Measurements from ENCODE around the gene EVC.
A peak's percentile ranks its signal among the peaks of the same experiment; 100 is the strongest.
"Not testable (repeated sequence)": the region's sequence is repeated elsewhere in the genome, so short reads cannot be mapped to it uniquely, and the experiment has no call there.

Gene EVC

DNA sequence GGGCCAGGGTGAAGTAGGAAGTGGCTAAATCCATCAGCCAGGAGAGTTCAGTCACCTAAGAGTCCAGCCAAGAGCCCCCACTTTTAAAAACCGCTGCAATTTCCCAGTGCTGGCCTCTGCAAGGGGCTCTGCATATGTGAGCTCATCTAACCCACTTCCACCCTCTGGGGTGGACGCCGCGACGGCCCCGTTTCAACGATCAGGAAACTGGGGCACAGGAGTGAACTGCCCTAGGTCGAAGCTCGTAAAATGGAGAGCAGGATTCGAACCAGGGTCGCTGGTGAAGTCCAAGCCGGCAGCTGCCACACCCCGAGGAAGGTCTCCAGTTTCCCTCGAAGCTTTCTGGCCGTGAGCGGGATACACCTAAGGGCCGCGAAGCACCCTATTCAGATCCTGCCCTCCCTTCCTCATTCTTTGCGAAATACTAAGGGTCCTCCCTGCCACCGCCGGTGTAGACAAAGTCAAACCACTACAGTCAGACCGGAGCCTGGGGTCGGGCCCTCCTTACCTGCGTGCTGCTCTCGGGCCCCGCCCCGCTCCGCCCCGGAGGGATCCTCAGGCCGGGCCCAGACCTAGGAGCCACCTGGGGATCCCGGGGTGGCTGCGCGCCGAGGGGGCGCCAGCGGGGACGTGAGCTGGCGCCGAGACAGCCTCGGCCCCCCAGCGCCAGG, 3.1 kb upstream of the EVC start:
- FAIRE-seq = no peak

DNA sequence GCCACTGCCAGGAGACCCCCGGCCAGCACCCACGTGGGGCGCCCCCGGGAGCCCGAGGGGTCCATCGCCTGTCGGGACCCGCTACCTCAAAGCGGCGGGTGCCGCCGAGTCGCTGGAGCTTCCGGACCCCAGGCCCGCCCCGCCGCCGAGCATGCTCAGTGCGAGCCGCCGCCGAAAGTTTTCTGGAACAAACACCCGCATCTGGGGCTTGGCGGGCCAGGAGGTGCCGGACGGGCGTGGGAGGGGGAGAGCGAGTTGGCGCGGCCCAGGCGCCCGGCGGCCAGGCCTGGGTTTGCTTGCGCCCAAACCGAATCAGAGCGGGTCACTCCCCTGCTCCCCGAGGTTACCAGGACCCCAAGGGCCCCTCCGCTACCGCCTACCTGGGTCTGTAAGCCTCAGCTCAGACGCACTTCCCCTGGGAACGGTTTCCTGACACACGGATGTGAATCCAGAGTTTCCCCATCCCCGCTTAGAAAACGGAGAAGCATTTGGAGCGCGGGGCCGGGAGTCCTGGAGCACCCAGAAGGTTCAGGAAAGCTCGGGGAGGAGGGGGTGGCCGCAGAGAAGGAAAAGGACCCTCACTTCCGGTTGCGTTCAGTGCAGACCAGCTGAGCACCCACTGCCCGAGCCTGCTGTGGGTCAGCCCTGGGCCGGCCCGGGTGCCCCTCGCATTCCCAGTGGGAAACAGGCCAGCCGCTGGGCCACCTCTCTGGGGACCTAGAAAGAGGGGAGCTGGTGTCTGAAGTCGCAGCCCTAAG, 2.4 kb upstream of the EVC start, which contains the start of gene EVC2:
Gene EVC2, minus strand, starts transcription at position 111 of the 758 bp plus-strand sequence. Its CDS starts 46 bp downstream, at position 65.
- FAIRE-seq = no peak
- DNase-seq (ENCODE audit: low spot score) = no peak

More for the DNA sequence above, 3.1 kb upstream of the EVC start:
- no peak for DNase-seq (ENCODE audit: low spot score)

DNA sequence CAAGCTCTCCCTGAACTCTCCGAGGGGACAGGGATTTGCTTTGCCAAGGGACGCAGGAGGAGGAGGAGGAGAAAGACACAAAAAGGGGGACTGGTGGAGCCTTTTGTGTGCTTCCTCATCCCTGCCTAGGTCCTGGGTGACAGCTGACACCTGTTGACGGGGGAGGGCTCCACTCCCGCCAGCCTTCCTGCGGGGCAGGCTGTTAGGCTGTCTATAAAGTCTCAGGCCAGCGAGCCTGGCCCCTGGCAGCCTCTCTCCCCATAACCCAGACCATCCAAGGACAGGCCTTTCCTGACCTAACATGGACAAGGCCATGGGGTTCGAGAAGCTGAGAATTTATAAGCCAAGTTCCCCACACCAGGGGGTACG, 1.8 kb upstream of the EVC start:
- FAIRE-seq (no peak), DNase-seq (ENCODE audit: low spot score) (no peak)

DNA sequence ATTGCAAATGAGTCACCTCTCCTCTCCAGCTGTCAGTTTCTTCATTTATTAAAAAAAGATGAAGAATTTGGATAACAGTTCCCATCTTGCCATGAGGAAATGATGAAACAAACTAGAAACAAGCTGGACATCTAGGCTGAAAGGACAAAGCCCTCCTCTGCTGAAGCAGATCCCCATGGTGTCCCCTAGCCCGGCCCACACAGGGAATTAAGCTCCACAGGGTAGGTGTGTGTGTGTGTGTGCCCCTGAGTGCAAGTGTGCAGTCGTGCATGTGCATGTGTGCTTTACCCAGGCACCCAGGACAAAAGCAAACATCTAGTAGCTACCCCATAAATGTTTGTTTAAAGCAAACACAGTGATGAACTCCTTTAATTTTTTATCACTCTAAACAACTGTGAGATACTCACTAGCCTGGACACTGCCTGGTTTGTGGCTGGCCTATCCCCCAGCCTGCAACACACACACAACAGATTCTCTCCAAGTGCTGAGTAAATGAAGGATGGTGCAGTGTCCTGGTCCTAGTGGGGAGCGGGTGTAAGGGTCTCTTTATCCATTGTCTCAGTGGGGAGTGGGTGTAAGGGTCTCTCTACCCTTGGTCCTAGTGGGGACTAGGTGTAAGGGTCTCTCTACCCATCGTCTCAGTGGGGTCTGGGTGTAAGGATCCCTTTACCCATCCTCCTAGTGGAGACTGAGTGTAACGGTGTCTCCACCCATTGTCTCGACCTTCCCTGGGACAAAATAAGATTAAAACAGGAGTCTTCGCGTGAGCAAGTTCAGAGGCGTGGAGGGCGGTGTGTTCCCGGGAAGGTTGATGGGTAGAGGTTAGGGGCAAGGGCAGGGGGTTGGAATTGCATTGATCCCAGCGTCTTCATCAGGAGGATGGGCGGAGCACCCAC, 688 bp upstream of the EVC start:
- FAIRE-seq (no peak), DNase-seq (ENCODE audit: low spot score) (peak; percentile 18)

DNA sequence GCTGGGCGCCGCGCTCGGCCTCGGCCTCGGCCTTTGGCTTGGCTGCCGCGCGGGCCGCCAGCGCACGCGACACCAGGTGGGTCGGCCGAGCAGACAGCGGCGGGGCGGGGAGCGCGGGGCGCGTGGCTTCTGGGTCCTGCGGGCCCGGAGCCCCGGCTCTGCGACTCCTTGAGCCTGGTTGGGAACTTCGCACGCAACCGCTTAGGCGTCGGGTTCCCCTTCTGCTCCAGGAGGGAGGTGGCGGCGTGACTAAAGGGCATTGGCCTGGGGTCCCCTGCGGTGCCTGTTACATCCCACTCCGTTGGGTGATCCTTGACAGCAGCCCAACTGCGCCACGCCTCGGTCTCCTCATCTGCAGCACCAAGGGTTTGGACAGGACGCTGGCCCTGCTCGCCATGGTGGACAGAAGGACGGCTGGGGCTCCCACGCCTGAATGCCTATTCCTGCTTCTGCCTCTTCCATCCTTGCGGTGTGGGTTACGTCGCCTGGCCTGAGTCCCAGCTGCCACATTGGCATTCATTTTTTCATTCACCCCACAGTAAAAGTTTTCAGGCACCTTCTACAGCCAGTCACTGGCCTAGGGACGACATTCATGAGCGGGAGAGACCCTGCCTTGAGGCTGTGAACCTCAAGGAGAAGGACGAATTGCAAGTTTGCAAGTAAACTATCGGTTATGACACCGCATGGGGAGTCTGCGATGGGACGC, 631 bp downstream of the EVC start:
- DNase-seq (ENCODE audit: low spot score) (peak; percentile 60), FAIRE-seq (no peak)

DNA sequence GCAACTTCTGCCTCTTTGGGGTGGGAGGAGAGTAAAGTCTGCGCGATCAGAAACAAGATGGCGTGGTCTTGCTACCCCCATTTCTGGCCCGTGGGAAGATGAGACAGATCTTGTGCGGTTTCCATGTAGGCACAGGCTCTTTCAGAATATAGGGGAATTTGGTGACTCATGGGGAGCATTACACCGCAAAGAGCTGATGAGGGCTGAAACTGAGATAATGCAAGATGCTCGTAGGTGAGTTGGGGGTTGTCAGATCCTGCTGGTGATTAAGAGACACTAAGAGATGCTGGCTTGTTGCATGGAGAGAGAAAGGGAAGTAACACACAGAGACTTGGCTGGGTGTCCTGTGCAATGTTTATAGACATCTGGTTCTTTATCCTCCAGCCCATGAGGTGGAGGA, 1.5 kb downstream of the EVC start:
- FAIRE-seq (peak; percentile 96), DNase-seq (ENCODE audit: low spot score) (peak; percentile 96)

DNA sequence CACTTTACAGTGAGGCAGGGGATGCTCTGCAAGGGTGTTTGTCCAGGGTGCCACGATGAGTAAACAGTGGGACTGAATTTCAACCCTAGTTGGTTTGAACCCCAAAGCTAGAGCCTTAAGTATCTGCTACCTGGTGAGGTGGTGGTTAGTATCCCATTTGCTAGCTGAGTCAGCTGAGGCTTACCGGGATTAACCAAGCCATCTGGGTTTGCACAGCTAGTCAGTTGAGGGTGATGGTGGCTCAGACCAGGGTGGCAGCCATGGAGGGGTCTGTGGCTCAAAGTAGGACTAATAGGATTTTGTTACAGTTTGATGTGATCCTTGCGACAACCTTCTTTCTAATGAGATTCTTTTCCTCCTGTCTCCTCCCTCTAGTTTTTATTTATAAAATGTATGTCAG, 1.9 kb downstream of the EVC start:
- peak; percentile 21 for DNase-seq (ENCODE audit: low spot score)
- no peak for FAIRE-seq

DNA sequence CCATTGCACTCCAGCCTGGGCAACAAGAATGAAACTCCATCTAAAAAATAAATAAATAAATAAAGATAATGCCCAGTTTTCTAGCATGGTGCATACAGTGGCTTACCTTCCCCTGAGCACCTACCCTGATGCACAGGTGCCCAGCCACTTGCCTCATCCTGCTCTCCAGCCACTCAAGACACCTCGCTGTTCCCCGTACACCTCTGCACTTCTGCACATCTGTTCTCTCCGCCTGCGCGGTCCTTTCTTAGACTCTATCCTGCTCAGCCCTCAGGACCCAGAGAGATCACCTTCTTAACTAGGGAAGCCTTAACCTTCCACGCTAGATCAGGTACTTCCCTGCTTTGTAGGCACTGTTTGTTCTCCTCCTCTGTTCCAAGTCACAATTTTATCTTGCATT, 2.9 kb downstream of the EVC start:
- DNase-seq (ENCODE audit: low spot score) (no peak), FAIRE-seq (no peak)

DNA sequence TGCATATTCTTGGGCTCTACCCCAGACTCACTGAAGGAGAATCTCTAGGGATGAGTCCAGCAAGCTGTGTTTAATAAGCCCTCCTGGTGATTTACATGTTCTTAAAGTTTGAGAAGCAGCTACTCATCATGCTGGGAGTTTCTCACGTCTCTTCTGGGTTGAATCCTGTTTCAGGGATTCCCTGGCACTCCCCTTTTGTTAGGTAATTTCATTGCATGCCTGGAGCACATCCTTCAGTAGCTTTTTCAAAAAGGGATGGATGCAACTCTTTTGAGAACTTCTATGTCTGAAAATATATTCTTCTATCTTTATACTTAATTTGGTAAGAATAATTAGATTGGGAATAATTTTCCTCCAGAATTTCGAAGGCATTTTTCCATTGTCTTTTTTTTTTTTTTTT, 4.4 kb downstream of the EVC start:
- FAIRE-seq (no peak), DNase-seq (ENCODE audit: low spot score) (no peak)

DNA sequence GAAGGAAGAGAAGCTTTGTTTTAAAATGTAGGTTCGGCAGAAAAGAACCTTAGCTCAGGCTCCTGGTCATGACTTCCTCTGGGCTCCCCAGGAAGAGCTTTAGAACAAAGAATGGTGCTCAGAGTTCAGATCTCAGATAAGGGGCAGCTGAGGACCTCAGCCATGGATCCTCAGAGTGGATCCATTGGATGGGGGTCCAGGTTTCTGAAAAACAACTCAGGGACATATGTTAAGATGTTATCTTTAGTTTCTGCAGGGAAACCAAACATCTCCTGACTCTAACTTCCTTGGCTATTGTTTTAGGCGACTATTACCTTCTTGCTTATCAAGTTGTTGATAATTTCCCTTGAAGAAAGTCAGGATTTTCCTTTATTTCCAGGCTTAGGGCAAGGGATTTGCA, 5.4 kb downstream of the EVC start:
- DNase-seq (ENCODE audit: low spot score) (no peak), FAIRE-seq (no peak)

DNA sequence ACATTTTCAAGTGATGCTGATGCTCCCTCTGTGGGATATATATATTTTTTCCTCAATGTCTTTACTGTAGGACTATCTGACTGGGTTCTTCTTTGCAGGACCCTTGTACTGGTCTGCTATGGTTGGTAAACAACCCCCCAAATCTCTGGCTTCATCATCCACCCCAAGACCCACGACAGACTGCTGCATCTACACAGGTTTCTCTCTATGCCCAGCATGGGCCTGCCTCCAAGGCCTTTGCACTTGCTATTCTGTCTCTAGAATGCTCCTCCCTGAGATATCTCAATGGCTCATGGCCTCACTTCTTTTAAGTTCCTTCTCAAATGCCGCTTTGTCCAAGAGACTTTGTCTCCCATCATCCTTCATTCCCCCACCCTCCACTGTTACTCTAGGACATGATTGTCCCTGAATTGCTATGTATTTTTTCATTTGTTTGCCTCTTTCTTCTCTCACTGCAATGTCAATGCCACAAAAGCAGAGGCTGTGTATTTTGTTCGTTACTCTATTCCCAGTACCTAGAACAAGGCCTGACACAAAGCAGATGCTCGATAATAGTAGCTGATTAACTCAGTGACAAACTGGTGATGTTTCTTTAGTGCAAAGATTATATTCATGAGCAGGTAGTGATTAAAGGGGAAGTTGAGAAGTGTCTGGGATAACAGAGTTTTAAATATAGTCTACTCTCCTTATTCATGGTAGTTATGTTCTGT, 6.6 kb downstream of the EVC start:
- DNase-seq (ENCODE audit: low spot score) (no peak), FAIRE-seq (no peak)

DNA sequence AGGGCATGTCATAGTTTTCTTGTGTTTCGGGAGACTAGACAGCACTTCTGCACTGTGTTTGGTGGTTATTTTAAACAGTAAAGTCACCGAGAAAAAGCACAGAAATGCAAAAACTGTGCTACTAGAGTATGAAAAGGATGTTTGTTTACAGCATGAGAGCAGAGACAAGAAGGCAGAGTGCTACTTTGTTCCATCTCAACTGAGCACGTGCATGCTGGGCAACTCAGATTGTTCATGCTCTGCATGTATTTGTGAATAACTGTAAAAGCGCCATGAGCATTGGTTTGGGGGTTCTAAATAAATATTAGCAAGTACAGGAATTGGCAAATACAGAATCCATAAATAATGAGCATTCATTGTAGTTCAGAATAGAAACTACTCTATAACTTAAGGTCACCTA, 7.4 kb downstream of the EVC start:
- FAIRE-seq (no peak), DNase-seq (ENCODE audit: low spot score) (no peak)

DNA sequence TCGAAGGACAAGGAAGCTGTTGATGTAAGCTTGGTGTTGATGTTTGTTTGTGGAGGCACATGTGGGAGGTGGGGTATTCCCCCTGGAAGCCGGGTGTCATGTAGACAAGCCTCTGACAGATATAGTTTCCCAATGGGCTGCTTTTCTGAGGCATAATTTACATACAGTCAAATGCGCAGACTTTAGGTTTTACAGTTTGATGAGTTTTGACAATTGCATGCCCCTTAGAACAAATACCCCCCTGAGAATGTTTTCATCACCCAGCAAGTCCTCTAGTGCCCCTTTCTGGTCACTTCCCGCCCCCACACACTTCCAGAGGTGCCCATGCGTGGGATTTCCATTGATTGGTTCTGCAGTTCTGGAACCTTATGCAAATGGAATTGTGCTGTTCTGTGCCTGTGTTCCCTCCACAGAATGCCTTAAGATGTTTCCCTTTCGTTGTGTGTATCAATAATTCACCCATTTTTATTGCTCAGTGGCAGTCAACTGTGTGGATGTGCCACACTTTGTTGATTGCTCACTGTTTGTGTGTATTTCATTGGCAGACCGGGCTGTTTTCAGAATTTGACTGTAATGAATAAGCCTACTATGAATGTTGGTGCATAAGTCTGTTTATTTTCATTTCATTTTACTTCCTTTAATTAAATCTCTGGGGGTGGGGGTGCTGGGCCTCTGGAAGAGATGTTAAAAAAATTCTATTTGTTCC, 8.5 kb downstream of the EVC start:
- no peak for FAIRE-seq

DNA sequence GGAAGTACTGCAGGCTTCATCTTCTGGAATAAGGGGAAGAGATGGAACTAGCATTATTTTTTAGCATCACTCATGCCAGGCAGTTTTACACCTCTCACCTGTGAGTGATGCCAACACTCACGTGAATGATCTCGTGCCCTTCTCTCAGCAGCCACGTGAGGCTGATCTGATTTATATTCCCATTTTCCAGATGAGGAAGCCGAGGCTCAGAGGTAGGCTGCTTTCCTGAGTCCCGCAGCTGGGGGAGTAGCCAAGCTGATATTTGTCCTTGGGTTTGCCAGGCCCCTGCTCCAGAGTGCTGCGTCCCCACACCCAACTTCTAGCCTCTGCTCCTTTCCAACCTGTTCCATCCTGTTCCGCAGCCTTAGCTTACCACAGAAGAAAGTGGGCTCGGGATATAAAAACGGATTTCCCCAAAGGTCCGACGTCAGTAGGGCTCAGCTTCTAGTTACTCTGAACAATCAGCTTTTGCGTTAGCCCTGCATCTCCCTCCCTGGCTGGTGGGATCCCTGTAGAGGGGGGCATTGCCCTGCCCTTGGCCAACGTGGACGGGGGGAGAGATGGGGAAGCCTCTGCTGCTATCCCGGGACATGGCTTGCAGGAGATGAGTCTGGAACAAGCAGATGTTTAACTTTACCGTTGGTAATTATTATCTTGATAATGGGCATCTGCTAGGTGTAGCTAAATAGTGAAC, 9.3 kb downstream of the EVC start:
- FAIRE-seq (no peak), DNase-seq (ENCODE audit: low spot score) (no peak)

More for the DNA sequence above, 8.5 kb downstream of the EVC start:
- DNase-seq (ENCODE audit: low spot score) = no peak

DNA sequence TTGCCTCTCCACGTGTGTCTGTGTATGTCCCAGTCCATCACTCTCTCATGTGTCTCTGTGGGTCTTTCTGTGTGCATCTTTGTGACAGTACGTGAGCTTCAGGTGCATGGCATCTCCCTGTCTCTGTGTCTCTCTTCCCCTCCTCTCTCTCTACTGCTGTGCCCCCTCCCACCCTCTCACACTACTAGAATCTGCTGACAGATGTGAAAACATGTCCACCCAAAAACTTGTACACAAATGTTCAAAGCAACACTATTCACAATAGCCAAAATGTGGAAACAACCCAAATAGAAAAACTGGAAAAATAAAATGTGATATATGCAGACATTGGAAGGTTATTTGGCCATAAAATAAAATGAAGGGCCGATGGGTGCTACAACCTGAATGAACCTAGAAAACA, 10.0 kb downstream of the EVC start:
- FAIRE-seq (no peak), DNase-seq (ENCODE audit: low spot score) (no peak)

DNA sequence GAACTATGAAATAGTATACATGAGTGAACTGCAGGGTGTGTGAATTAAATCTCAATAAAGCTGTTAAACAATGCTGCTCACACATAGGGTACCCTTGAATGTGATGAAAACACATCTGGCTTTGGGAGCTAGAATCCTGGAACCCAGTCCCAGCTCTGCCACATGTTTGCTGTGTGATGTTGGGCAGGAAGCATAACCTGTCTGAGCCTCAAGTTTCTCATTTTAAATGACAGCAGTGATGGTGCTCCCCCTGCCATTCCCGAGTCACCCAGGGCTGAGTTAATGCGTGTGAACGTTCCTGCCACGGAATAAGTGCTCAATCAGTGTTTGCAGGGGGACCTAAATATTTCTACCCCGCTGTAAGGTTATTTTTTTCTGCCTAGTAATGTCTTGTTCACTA, 10.9 kb downstream of the EVC start:
- DNase-seq (ENCODE audit: low spot score) (no peak), FAIRE-seq (no peak)

DNA sequence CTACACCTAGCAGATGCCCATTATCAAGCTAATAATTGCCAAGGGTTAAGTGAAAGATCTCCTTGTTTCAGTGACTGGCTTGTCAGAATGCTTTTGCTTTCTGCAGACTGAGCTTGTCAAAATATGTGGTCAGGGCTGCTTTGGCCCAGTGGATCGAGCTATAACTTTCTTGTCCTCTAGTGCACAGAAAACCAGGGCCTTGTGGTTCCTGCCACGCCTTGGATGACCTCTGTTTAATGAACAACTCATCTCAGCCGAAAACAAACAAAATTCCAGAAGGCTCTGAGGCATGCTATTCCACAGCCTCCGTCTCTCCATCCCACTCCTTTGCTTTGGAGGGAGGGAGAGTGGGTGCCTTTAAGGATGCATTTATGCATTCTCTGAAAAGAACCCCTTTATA, 11.3 kb downstream of the EVC start:
- peak; percentile 99 for FAIRE-seq

DNA sequence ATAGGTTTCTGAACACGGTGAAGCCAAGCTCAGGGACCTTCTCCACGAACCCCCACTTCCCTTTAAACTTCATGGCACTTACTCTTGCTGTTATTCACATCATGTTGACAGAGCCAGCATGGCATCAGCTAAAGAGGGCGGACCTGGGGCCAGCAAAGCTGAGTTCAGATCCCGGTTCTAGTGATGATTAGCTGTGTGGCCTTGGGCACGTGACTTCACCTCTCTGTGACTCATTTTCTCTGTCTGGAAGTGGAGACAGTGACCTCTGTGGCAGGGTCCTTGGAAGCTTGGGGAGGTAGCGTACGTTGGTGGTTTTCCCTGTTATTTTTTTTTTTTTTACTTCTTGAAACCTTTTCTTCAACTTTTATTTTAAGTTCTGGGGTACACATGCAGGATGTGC, 13.4 kb downstream of the EVC start:
- FAIRE-seq (peak; percentile 97), DNase-seq (ENCODE audit: low spot score) (peak; percentile 91)

More for the DNA sequence above, 11.3 kb downstream of the EVC start:
- peak; percentile 98 for DNase-seq (ENCODE audit: low spot score)

DNA sequence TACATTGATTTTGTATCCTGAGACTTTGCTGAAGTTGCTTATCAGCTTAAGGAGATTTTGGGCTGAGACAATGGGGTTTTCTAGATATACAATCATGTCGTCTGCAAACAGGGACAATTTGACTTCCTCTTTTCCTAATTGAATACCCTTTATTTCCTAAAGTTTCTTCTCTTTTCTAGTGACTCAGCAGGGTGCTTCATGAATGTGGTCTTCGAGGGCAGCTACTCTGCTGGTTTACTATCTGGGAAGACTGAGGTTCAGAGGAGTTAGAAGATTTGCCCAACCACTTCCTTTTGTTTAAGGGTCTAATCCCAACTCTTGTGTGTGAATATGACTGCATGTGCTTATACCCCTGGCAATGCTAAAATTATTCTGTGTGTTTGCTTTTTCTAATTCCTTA, 17.4 kb downstream of the EVC start:
- not testable (repeated sequence) for DNase-seq (ENCODE audit: low spot score)
- FAIRE-seq = peak; percentile 44
